HepG2 (cell line): Measurements from ENCODE around the gene ZBP1. TPM values are rescaled to one million over a fixed set of nuclear protein-coding genes. Genes with fewer than 3 reads are reported as not detected.
A peak's percentile ranks its signal among the peaks of the same experiment; 100 is the strongest.

Experiments
- ATAC-seq: fragments of 200-7000 bp; cut with Tn5 transposase; 3 replicates; pipeline ENCODE4 v1.9.1; 2020; ENCODE audit warnings: mild to moderate bottlenecking, moderate library complexity
- BruUV-seq: library from RNA; stranded (reverse); fragments of 400-500 nt; replicated peaks from 2 replicates; lab custom pipeline; 2021; lab: Mats Ljungman, UMichigan
- CTCF ChIA-PET: fragments of 300-600 bp; formaldehyde crosslinking; extraction: SDS; loops from one replicate; lab custom pipeline; 2021; ENCODE audit warnings: low total read pairs, inconsistent platforms, low intra/inter-chr PET ratio; lab: Yijun Ruan, JAX
- POLR2A ChIA-PET: fragments of 350-600 bp; sonication (Branson Sonifier 250); formaldehyde crosslinking; loops from one replicate; lab custom pipeline; 2020; ENCODE audit warnings: antibody characterized with exemption, inconsistent platforms; lab: Yijun Ruan, JAX
- DNase-seq: peaks from one replicate; pipeline ENCODE4 v3.0.0-alpha.2; 2015; ENCODE audit warnings: low spot score
- FAIRE-seq: peaks from 3 replicates; lab custom pipeline; 2011; peaks lifted over from hg19 to GRCh38; lab: Jason Lieb, UNC
- H2AFZ ChIP-seq: one replicate; pipeline ENCODE4 v1.6.1; 2011; ENCODE audit warnings: low read length, inconsistent platforms
- H3K27ac ChIP-seq: fragments of 300-600 bp; 3 replicates; pipeline ENCODE4 v1.8.0; 2011; ENCODE audit warnings: mixed run types, mild to moderate bottlenecking, mixed read lengths, low read length, inconsistent platforms; ENCODE audit not compliant: insufficient read depth; ENCODE audit errors: extremely low read length
- H3K27me3 ChIP-seq, 2 experiments: fragments of 200-600 bp in 1 of 2; 2 replicates in 1 of 2; 3 replicates in 1 of 2; pipeline versions ENCODE4 v1.6.0 to v1.8.0; 2011; ENCODE audit warnings: low read length in 2 of 2, mild to moderate bottlenecking in 2 of 2, moderate library complexity in 2 of 2, inconsistent platforms in 1 of 2; ENCODE audit not compliant: insufficient read depth in 2 of 2, control insufficient read depth in 1 of 2
- H3K36me3 ChIP-seq, 2 experiments: fragments of 200-600 bp in 1 of 2; replicated peaks in 1 of 2; 2 replicates in 1 of 2; 3 replicates in 1 of 2; pipeline versions ENCODE4 v1.5.1 to v1.8.0; 2011; ENCODE audit warnings: low read length in 2 of 2, inconsistent platforms in 1 of 2; ENCODE audit not compliant: insufficient read depth in 2 of 2, control insufficient read depth in 1 of 2
- H3K4me1 ChIP-seq: 2 replicates; pipeline ENCODE4 v1.5.1; 2012; ENCODE audit warnings: low read length, inconsistent platforms; ENCODE audit not compliant: insufficient read depth
- H3K4me2 ChIP-seq: 2 replicates; pipeline ENCODE4 v1.6.0; 2011; ENCODE audit warnings: low read depth, low read length, inconsistent platforms
- H3K4me3 ChIP-seq, 3 experiments: fragments of 200-600 bp in 1 of 3; sonication (generic), shearing (Covaris generic) in 1 of 3; replicated peaks in 1 of 3; 2 replicates each; pipeline ENCODE4 v1.5.1; 2011 to 2016; ENCODE audit warnings: low read length in 3 of 3, inconsistent platforms in 2 of 3, low read depth in 2 of 3, mild to moderate bottlenecking in 2 of 3, control low read depth in 1 of 3, mixed read lengths in 1 of 3; ENCODE audit not compliant: insufficient read depth in 1 of 3
- H3K79me2 ChIP-seq: one replicate; pipeline ENCODE4 v1.6.1; 2011; ENCODE audit warnings: low read length, inconsistent platforms; ENCODE audit not compliant: insufficient read depth
- H3K9ac ChIP-seq: 2 replicates; pipeline ENCODE4 v1.6.0; 2011; ENCODE audit warnings: mild to moderate bottlenecking, low read depth, low read length, inconsistent platforms; ENCODE audit not compliant: insufficient read depth
- H3K9me3 ChIP-seq: 2 replicates; pipeline ENCODE4 v1.5.1; 2012; ENCODE audit warnings: mild to moderate bottlenecking, low read length
- H4K20me1 ChIP-seq: 2 replicates; pipeline ENCODE4 v1.6.0; 2011; ENCODE audit warnings: inconsistent platforms, mild to moderate bottlenecking, low read length, moderate library complexity; ENCODE audit not compliant: insufficient read depth
- ASH2L ChIP-seq: fragments of 300-600, 200-600 bp; sonication (generic); IDR thresholded peaks from 2 replicates; pipeline ENCODE4 v1.7.0; 2017; ENCODE audit warnings: low read depth, mild to moderate bottlenecking, moderate library complexity, mixed read lengths, low read length; ENCODE audit not compliant: insufficient read length
- GATA4 ChIP-seq: sonication (generic); IDR thresholded peaks from 2 replicates; pipeline ENCODE4 v1.6.1; 2016; ENCODE audit warnings: antibody characterized with exemption, low read depth, borderline replicate concordance
- KAT7 ChIP-seq: IDR thresholded peaks from 2 replicates; pipeline ENCODE4 v1.6.1; 2018; ENCODE audit warnings: borderline replicate concordance, missing compliant biosample characterization
- KDM1A ChIP-seq: IDR thresholded peaks from 2 replicates; pipeline ENCODE4 v1.6.1; 2016; ENCODE audit warnings: missing compliant biosample characterization
- MIER2 ChIP-seq: IDR thresholded peaks from 2 replicates; pipeline ENCODE4 v1.6.1; 2016; ENCODE audit warnings: missing biosample characterization, missing genetic modification reagents
- ZBTB26 ChIP-seq: IDR thresholded peaks from 2 replicates; pipeline ENCODE4 v1.6.1; 2016; ENCODE audit warnings: missing compliant biosample characterization, missing genetic modification reagents, borderline replicate concordance
- ZFX ChIP-seq: sonication (generic); formaldehyde crosslinking; IDR thresholded peaks from 2 replicates; pipeline ENCODE4 v1.4.0; 2020; ENCODE audit warnings: mild to moderate bottlenecking, low read depth, missing genetic modification reagents, moderate library complexity
- ZMYM3 ChIP-seq: sonication (generic); formaldehyde crosslinking; IDR thresholded peaks from 2 replicates; pipeline ENCODE4 v1.5.1; 2020; ENCODE audit warnings: mild to moderate bottlenecking, missing genetic modification reagents
- ZNF280D ChIP-seq: sonication (generic); formaldehyde crosslinking; IDR thresholded peaks from 2 replicates; pipeline ENCODE4 v1.5.1; 2020; ENCODE audit warnings: mild to moderate bottlenecking, missing genetic modification reagents
- ZNF512B ChIP-seq: sonication (generic); formaldehyde crosslinking; IDR thresholded peaks from 2 replicates; pipeline ENCODE4 v1.5.1; 2020; ENCODE audit warnings: missing genetic modification reagents, mild to moderate bottlenecking, borderline replicate concordance
- ZNF768 ChIP-seq: sonication (generic); formaldehyde crosslinking; IDR thresholded peaks from 2 replicates; pipeline ENCODE4 v1.4.0; 2020; ENCODE audit warnings: missing genetic modification reagents
- WGBS: methylation state at CpG from one replicate; pipeline ENCODE4 v1.1.6; 2017; ENCODE audit warnings: low lambda C conversion rate; 5-methylcytosine and 5-hydroxymethylcytosine counted together
- in situ Hi-C: cut with HindIII; loops from 2 replicates; pipeline ENCODE4 v1.10.0; 2017; ENCODE audit warnings: low pct_unique_long_range_greater_than_20kb; ENCODE audit not compliant: extremely low pct_ligation_motif_present
- intact Hi-C: fragments of 100-400 bp; cut with micrococcal nuclease; formaldehyde crosslinking; loops from one replicate; pipeline ENCODE4 v1.10.0; 2022; ENCODE audit not compliant: unreplicated experiment
- polyA plus RNA-seq, 8 experiments: library from polyadenylated mRNA; depleted of rRNA in 3 of 8; stranded (reverse) in 7 of 8; unstranded in 1 of 8; fragments of >200 nt; fragmentation: Illumina TruSeq in 4 of 8; extraction: Trizol in 4 of 8; gene quantifications; 2 replicates each; pipeline versions ENCODE4 v1.2.1 to v1.2.3, GENCODE V29; 2011 to 2016; ENCODE audit warnings: low read depth in 4 of 8, missing spikeins in 1 of 8, mixed read lengths in 1 of 8; ENCODE audit not compliant: insufficient read depth in 1 of 8
- total RNA-seq, 5 experiments: library from RNA; depleted of rRNA; stranded (reverse); fragments of >200 nt; fragmentation: Illumina TruSeq; extraction: Trizol; gene quantifications; 2 replicates each; pipeline ENCODE4 v1.2.3, GENCODE V29; 2016; ENCODE audit warnings: low read depth in 1 of 5
- TF ChIP-seq, protein P1 (sequence below): sonication (generic); formaldehyde crosslinking; IDR thresholded peaks from 2 replicates; pipeline ENCODE4 v1.5.0; 2020; ENCODE audit warnings: missing genetic modification reagents

ZBP1 gene
- total and polyA plus RNA-seq, 2 of the 13 experiments (the other 11 are each of a cell fraction or from before 2014, with no cell fraction given) = not detected

GRCh38 chr20:57583289-57584257, 36.7 kb downstream of the ZBP1 start:
- no peaks in the 10 kb centered on the region for H3K27me3 ChIP-seq
- peaks cover 100% of the 10 kb centered on the region for H3K4me1 ChIP-seq
- peak overlapping the region; percentile 53 for H3K27ac ChIP-seq
- WGBS = 75% methylated on average over 18 of the region's 18 CpGs
- in situ Hi-C loops (loop anchor here (10.0 kb wide), 1 partner anchor 199 kb away; no protein-coding TSS in a partner anchor), intact Hi-C loops (no loop called here)
- no peak for DNase-seq
- ATAC-seq = no peak
- H4K20me1 ChIP-seq = no peaks in the 10 kb centered on the region
- peaks cover 8% of the 10 kb centered on the region for H3K9me3 ChIP-seq
- no peaks in the 10 kb centered on the region for H3K36me3 ChIP-seq
- H2AFZ ChIP-seq = no peak overlapping the region
- CTCF ChIA-PET = interaction anchor here (0.9 to 1.9 kb wide), 4 partner anchors 10 to 626 kb away, joined by 3 to 14 read pairs (median 4); partner anchors contain the start of gene PCK1
- BruUV-seq = no TSS peak
- FAIRE-seq = no peak
- no peak overlapping the region for H3K4me3 ChIP-seq
- H3K79me2 ChIP-seq = no peaks in the 10 kb centered on the region
- no peak overlapping the region for H3K9ac ChIP-seq
- POLR2A ChIA-PET = interaction anchor here (1.2 to 3.1 kb wide), 7 partner anchors 8 to 56 kb away, joined by 3 to 23 read pairs (median 6); partner anchors contain the start of gene PCK1
- peak overlapping the region; percentile 57 for H3K4me2 ChIP-seq
- peak; percentile 45; the same call in 1 of the 2 replicates for TF ChIP-seq KAT7 (CRISPR knock-in tag)
- TF ChIP-seq ZMYM3 (CRISPR knock-in tag) = peak; percentile 97
- TF ChIP-seq ZNF768 (CRISPR knock-in tag) = peak; percentile 95
- TF ChIP-seq ZNF280D = peak; percentile 72; the same call in 1 of the 2 replicates
- peak; percentile 12; the same call in 1 of the 2 replicates for TF ChIP-seq ZBTB26 (CRISPR knock-in tag)
- TF ChIP-seq, protein P1, sequence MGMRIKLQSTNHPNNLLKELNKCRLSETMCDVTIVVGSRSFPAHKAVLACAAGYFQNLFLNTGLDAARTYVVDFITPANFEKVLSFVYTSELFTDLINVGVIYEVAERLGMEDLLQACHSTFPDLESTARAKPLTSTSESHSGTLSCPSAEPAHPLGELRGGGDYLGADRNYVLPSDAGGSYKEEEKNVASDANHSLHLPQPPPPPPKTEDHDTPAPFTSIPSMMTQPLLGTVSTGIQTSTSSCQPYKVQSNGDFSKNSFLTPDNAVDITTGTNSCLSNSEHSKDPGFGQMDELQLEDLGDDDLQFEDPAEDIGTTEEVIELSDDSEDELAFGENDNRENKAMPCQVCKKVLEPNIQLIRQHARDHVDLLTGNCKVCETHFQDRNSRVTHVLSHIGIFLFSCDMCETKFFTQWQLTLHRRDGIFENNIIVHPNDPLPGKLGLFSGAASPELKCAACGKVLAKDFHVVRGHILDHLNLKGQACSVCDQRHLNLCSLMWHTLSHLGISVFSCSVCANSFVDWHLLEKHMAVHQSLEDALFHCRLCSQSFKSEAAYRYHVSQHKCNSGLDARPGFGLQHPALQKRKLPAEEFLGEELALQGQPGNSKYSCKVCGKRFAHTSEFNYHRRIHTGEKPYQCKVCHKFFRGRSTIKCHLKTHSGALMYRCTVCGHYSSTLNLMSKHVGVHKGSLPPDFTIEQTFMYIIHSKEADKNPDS (CRISPR knock-in tag) = 0 out of 2 replicates have a peak, but pooled peaks have one; percentile 29
- 0 out of 2 replicates have a peak, but pooled peaks have one; percentile 24 for TF ChIP-seq MIER2 (CRISPR knock-in tag)
- TF ChIP-seq ZNF512B = peak; percentile 73; the same call in 1 of the 2 replicates
- no peak for TF ChIP-seq GATA4
- no peak for TF ChIP-seq ASH2L
- 0 out of 2 replicates have a peak, but pooled peaks have one; percentile 9 for TF ChIP-seq ZFX
- peak; percentile 80; the same call in 1 of the 2 replicates for TF ChIP-seq KDM1A
